ENCODE measurements around the gene AICDA.
"Not testable (repeated sequence)": the region's sequence is repeated elsewhere in the genome, so short reads cannot be mapped to it uniquely, and the experiment has no call there.

Gene AICDA

DNA sequence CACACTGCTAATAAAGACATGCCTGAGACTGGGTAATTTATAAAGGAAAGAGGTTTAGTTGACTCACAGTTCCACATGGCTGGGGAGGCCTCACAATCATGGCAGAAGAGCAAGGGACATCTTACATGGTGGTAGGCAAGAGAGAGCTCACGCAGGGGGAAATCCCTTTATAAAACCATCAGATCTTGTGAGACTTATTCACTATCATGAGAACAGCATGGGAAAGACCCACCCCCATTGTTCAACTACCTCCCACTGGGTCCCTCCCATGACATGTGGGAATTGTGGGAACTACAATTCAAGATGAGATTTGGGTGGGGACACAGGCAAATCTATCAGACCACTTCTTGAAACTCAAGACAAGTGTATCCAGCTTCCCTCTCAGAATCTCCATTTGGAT is 1.2 kb upstream of the AICDA start:
- DNase-seq (ENCODE audit: low read depth in 2 of 2, low spot score in 1 of 2): not testable (repeated sequence)

DNA sequence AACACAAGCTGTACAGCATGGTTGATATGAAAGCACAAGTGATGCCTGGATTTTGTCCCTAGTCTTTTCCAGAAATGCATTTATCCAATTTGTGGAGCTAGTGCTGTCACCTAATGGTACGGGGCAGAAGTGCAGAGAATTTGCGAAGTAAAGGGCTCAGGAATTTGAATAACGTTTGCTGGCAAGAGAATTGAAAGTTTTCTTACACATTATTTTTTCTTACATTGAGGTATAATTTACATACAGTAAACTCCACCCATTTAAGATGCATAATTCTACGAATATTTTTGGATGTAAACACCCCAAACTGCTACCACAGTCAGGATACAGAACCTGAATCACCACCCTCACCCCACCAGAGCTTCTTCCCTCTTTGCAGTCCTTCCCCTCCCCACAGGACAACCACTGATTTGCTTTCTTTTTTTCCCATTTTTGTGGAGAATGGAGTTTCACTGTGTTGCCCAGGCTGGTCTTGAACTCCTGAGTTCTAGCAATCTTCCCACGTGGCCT is 3.5 kb downstream of the AICDA start:
- DNase-seq (ENCODE audit: low read depth in 2 of 2, low spot score in 1 of 2): no peak

DNA sequence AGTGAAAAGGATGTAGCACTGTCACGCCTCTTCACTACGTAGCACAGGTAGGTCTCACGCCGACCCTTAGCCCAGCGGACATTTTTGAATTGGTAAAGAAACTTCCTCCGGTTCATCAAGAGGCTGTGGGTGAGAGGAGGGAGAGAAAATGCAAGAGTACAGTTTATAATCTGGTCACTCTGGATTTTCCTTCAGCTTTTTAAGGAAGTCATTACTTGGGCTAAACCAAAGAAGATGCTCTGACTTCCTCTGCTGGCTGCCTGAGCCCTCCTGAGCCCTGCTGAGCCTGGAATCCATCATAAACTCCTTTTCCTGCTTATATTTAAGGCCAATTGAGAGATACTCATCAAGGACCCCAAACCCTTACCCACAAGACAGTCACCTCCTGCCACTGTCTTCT is 5.8 kb downstream of the AICDA start:
- no peak for DNase-seq (ENCODE audit: low read depth in 2 of 2, low spot score in 1 of 2)

DNA sequence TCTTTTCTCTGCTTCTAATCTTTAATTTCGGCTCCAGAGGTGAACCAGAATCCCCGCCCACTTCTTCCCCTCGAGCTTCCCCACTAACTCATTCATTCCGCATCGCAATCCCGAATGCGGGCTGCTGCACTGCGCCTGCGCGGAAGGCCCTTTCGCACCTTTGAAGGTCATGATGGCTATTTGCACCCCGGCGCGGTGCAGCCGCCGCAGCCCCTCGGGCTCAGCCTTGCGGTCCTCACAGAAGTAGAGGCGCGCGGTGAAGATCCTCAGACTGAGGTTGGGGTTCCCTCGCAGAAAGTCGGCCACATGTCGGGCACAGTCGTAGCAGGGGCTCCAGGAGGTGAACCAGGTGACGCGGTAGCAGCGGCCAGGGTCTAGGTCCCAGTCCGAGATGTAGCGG is 7.6 kb downstream of the AICDA start:
- DNase-seq (ENCODE audit: low read depth in 2 of 2, low spot score in 1 of 2): no peak

- DNase-seq (ENCODE audit: low read depth in 2 of 2, low spot score in 1 of 2): no peak
Measured at GRCh38 chr12:8603856-8604255, 8.8 kb downstream of the AICDA start.

DNA sequence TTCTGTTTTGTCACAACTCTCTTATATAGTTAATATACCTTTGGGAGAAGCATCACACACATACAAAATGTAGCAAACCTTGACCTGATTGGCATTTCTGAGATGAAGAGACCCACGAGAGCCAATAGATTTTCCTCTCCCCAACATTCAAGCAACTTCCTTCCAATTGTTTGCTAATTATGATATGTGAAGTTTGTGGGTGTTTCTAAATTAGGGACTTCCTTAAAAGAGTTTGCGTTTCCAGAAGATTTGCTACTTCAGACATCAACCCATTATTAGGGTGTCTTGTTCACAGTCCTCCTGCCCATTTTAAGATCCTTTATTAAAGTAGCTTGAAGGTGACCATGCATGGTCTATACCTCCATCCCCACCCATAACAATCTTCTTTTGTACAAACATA is 9.4 kb downstream of the AICDA start:
- DNase-seq (ENCODE audit: low read depth in 2 of 2, low spot score in 1 of 2): no peak

- DNase-seq (ENCODE audit: low read depth in 2 of 2, low spot score in 1 of 2): no peak
Measured at GRCh38 chr12:8596561-8596960, 16.1 kb downstream of the AICDA start.

GRCh38 chr12:8594072-8594471 is 18.6 kb downstream of the AICDA start:
- no peak for DNase-seq (ENCODE audit: low read depth in 2 of 2, low spot score in 1 of 2)

DNA sequence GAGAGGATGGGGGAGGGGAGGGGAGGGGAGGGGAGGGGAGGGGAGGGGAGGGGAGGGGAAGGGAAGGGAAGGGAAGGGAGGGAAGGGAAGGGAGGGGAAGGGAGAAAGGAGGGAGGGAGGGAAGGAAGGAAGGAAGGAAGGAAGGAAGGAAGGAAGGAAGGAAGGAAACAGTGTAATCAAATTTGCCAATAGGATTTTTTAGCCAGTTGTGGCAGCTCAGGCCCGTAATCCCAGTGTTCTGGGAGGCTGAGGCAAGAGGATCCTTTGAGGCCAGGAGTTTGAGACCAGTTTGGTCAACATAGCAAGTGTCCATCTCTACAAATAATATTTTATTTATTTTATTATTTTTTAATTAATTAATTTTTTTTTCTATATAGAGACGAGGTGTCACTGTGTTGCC is 19.4 kb downstream of the AICDA start:
- DNase-seq (ENCODE audit: low read depth in 2 of 2, low spot score in 1 of 2): no peak

DNA sequence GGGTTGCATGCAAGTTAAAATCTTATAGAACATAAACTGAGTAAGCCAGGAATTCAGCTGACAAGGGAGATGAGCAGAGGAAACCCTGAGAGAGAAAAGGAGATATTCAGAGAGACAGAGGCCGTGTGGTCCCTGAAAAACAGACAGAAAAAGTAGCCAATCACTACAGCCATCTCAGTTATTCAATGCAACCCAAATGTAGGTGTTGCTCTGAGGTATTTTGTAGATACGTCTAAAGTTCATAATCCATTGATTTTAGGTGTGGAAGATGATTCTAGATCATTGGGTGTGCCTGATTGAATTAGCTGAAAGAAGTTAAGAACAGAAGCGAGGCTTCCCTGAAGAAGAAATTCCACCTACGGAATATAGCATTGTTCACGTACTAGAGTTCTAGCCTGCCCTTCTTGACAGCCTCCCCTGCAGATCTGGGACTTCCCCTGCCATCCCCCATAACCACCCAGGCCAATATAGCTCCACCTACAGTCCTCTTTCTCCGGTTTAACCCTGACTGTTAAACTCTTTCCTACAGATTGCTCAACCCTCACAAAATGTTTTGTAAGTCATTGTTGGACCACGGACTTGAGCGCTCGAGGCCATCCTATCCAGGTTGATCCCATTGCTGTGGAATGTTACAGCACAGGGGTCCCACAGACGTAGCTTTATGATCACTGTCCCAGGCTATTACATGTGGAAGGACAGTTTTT is 21.7 kb downstream of the AICDA start:
- no peak for DNase-seq (ENCODE audit: low read depth in 2 of 2, low spot score in 1 of 2)

- no peak for DNase-seq (ENCODE audit: low read depth in 2 of 2, low spot score in 1 of 2)
Measured at GRCh38 chr12:8589679-8590078, 23.0 kb downstream of the AICDA start.

GRCh38 chr12:8584478-8584877 is 28.2 kb downstream of the AICDA start:
- not testable (repeated sequence) for DNase-seq (ENCODE audit: low read depth in 2 of 2, low spot score in 1 of 2)

- DNase-seq (ENCODE audit: low read depth in 2 of 2, low spot score in 1 of 2): no peak
Measured at GRCh38 chr12:8584004-8584403, 28.7 kb downstream of the AICDA start.

- DNase-seq (ENCODE audit: low read depth in 2 of 2, low spot score in 1 of 2): no peak
Measured at GRCh38 chr12:8581098-8581784, 31.4 kb downstream of the AICDA start.

DNA sequence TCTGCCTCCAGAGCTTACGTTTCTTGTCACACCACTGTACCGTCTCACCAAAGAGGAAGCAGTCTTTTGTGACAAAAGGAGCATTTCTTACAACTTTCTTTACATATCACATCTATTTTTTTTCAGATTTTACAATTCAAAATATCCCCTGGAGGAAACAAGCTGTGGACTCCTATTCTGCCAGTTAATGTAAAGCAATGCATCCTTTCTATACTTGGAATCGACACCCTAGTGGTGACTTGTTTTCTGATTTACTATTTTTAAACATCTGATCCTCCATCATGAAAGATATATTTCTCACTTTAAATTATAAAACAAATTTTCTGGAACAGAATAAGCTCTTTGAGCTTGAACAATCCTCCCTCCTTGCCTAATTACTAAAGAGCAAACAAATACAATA is 34.8 kb downstream of the AICDA start:
- DNase-seq (ENCODE audit: low read depth in 2 of 2, low spot score in 1 of 2): no peak

- DNase-seq (ENCODE audit: low read depth in 2 of 2, low spot score in 1 of 2): no peak
Measured at GRCh38 chr12:8572507-8572906, 40.2 kb downstream of the AICDA start.

- DNase-seq (ENCODE audit: low read depth in 2 of 2, low spot score in 1 of 2): no peak
Measured at GRCh38 chr12:8566525-8566924, 46.1 kb downstream of the AICDA start.

- not testable (repeated sequence) for DNase-seq (ENCODE audit: low read depth in 2 of 2, low spot score in 1 of 2)
Measured at GRCh38 chr12:8566052-8566451, 46.6 kb downstream of the AICDA start.

DNA sequence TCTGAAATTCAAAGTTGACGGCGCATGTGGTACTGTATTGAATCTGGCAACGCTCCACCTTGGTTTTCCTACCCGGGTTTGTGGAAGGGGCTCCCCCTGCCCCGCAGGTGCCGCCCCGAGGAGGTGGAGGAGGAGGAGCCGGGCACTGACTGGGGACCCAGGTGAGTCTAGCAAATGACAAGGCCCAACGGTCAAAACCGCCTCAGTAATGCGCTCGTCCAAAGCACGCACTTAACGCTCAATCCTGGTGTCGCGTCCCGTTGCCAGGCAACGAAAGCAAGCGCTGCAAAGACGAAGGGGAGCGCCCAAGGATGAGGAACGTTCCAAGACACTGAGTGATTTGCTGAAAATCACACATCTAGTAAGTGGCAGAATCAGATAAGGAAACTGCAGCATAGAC is 48.0 kb downstream of the AICDA start:
- no peak for DNase-seq (ENCODE audit: low read depth in 2 of 2, low spot score in 1 of 2)

DNA sequence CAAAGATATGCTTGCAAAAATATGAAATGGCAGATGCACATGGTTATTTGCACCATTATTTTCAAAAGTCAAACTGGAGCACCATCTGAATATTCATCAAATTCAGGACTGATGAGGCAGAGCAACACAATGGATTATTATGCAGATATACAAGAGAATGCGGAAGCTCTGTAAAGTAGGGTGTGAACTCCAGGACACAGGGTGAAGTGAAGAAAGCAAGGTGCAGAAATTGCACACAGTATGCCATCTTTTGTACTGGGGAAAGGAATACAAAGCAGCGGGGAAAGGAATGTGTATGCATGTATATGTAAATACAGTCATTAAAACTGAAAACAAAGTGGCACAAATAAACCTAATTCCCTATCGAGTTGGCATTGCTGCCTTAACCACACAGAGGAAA is 49.3 kb downstream of the AICDA start:
- DNase-seq (ENCODE audit: low read depth in 2 of 2, low spot score in 1 of 2): no peak

- no peak for DNase-seq (ENCODE audit: low read depth in 2 of 2, low spot score in 1 of 2)
Measured at GRCh38 chr12:8562310-8562709, 50.3 kb downstream of the AICDA start.

GRCh38 chr12:8561011-8561410 is 51.6 kb downstream of the AICDA start:
- DNase-seq (ENCODE audit: low read depth in 2 of 2, low spot score in 1 of 2): no peak

- no peak for DNase-seq (ENCODE audit: low read depth in 2 of 2, low spot score in 1 of 2)
Measured at GRCh38 chr12:8559676-8560075, 53.0 kb downstream of the AICDA start.
